HG02852 (cell line): ENCODE measurements around the gene PHF21B.

Experiments
- ATAC-seq: cut with Tn5 transposase; IDR thresholded peaks from one replicate; pipeline ENCODE4 v1.9.1; 2021; ENCODE audit warnings: mild to moderate bottlenecking, moderate library complexity; ENCODE audit not compliant: unreplicated experiment

The PHF21B gene

DNA sequence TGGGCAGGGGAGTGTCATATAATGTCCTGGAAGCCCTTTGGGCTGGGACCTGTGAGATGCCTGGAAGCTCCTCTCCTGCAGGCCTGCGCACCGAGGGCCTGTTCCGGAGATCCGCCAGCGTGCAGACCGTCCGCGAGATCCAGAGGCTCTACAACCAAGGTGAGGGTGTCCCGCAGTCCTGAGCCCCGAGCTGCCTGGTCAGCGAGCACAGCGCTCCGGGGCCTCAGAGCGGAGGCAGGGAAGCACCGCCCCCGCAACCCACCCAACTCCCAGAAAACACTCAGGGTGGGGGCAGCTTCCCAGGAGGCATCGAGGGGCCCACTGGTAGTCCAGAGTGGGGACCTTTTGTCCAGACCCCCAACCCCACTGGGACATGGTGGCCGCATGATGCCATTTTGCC, 161.9 kb downstream of the PHF21B start:
- ATAC-seq = no peak

DNA sequence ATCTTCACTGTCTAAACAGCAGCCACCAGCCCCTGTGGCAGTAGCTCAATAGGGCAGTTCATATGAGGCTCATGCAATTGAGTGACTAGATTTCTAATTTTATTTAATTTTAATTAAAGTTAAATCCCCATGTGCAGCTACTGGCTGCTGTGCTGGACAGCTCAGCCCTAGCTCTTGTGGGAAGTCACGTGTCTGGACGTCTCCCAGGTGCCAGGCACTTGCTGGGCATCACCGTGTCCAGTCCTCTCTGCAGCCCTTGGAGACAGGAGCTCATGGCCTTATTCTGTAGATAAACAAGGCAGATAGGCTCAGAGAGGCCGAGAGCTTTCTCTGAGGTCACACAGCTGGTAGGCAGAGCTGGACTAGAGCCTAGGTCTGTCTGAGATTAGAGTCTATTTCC, 162.4 kb downstream of the PHF21B start:
- no peak for ATAC-seq

DNA sequence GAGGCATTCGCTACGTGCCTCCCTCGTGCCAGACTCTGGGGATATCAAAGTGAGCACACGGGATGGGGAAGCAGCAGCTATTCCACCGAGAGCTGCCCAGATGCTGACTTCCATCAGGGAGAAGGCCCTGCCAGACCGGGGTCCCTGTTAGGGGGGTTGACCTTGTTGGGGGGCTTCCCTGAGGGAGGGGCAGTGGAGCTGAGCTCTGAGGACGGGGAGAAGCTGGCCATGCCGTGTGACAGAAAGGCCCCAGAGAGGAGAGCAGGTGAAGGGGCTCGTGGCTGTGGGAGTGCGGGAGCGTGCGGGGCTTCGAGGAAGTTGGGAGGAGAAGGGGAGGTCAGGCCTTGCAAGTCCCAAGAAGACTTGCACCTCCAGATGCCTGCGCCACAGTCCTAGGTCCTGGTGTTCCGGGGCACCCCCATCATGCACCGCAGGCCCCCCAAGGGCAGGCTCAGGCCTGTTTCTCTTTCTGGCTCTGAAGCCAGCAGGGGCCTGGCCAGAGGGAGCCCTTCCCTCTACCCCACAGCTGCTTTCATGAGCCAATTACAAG, 163.0 kb downstream of the PHF21B start:
- no peak for ATAC-seq

DNA sequence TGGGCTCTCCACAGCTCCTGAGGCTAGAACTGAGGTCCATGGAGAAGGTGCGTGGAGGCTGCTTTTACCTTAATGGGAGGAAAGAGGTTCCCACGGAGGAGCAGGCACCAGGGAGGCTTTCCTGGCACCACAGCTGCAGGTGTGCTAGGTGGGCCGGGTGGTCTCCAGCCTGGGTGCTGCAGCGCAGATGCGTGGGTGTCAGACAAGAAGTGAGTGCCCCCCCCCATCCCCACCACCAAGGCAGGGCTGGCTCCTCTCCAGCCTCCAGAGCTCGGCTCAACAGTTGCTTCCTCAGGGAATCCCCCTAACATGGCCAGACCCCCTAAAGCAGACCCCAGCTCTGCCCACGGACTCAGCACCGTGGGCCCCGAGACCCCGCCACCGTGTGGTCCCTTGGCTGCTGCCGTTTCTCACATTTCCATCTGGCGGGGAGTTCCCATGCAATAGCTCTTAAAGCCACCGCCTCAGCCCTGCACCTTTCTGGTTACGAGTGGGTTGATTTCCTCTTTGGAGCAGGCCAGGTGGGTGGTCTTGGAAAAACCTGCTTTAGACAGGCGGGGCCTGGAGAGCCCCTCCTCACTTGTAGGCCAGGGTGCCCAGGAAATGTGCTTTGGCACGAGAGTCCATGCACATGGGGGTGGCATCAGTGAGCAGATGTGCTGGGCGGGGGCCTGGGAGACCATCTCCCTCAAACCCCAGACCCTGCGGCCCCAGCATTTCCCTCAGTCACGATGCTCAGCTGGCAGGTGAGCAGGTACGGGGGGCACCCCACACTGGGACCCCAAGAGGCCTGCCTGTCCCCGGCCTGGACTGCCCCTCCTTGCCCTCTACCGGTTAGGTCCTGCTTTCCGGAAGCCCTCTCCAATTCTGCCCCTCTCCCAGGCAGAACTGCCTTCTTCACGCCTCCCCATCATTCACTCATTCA, 163.7 kb downstream of the PHF21B start:
- no peak for ATAC-seq

DNA sequence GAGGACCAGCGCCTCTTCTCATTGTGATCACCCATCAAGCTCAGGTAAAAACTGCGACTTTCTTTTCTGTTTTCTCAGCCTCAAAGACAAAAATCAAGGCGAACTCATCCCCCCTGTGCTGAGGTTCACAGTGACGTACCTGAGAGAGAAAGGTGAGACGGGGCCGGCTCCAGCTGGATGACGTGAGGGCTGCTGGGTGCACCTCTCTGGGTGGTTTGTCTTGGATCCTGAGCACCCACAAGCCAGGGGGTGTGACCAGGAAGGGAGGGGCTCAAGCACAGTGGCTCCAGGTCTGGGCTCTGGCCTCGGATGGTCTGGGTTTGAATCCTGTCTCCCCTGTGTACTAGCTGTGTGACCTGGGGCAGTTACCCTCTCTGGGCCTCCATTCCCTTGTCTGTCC, 164.6 kb downstream of the PHF21B start:
- no peak for ATAC-seq

DNA sequence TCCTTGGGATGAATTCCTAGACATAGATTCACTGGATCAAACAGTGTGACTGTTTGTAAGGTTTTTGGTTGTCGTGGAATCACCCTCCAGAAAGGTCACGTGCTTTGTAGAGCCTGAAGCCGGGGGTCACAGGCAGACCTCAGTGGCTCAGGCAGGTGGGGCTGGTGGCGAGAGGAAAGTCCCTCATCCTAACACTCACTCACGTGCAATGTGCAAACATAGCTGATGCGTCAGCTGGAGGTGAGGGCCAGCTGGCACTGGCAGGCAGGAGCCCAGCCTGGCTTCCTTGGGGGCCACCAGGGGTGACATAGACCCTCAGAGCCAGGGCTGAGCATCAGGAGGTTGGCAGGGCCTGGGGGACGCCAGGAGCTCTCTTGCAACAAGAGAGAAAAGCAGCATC, 167.4 kb downstream of the PHF21B start:
- ATAC-seq = no peak

DNA sequence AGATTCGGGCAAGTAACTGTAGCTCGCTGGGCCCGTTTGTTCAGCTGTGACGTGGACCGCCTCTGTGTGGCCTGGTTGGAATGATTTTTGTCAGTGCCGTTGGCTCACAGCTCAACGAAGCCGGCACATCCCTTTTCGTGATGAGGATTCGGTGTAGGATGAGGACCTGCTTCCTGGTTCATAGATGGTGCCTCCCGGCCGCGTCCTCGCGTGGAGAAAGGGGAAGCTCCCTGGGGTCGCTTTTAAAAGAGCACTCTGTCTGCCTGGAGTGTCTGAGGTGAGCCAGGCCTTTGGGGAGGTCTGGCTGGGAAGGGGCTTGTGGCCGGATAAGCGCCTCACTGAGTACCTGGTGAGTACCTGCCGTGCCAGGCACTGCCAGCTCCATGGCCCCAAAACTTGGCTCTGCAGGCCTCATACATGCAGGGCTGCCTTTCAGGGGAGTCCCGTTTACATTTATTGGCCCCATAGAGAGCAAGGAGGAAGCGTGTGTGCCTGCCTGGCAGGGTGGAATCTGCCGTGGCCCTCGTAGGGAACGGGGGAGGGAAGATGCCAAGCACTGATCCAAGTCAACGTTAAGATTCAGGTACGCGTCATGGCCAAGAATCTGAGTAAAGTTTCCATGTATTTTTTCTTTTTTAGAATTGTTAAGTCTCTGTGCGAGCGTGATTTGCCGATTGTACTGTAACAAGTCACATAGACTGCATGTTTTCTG, 169.0 kb downstream of the PHF21B start:
- no peak for ATAC-seq

DNA sequence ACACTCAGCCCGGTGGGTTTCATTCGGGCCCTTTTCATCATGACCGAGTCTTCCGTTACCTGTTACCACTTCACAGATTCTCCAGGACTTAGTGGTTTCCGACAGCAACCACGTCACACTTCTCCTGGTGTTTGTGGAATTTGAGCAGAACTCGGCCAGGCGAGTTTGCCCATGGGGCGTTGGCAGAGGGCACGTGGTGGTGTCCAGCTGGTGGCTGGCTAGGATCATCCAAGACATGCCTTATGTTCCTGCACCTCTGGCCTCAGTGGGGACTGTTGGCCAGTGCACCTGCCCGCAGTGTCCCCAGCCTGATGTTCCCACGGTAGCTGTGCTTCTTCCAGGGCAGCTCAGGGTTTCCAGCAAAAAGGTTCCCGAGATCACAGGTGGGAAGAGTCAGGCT, 170.1 kb downstream of the PHF21B start:
- ATAC-seq = no peak

DNA sequence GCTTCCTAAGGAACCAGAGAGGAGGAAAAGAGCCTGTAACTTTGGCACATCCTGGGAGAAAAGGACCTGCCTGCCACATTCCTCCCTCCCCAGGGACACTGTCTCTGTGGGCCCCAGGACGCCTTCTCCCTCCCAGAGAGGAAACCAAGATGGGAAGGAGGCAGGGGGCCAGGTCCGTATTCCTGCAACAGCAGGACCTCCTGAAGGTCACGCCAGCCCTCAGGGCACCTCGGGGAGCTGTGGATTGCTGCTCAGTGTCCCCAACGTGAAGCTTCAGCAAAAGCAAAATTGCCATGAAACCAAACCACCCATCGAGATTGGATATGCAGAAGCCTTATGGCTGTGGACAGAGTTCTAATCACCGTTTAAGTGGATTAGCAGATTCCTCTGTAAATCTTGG, 170.7 kb downstream of the PHF21B start:
- ATAC-seq = no peak

DNA sequence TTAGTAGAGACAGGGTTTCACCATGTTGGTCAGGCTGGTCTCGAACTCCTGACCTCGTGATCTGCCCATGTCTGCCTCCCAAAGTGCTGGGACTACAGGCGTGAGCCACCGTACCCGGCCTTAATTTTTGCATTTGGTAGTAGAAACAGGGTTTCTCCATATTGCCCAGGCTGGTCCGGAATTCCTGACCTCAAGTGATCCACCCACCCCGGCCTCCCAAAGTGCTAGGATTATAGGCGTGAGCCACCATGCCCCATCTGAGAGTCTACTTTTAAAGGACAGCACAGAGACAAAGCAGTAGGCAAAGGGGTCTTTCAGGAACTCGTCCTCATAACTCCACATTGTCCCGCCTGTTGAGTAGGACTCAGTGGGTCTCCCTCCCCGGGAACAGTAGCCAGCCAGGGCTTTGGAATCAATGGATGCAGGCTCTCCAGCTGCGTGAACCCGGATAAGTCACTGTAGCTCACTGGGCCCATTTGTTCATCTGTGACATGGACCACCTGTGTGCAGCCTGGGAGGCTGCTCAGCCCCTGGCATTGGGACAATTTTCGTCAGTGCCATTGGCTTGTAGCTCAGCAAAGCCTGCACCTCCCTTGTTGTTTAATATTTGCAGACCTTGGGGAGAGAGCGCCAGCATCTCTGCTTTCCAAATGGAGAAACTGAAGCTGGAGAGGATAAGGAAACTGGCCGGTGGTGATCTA, 171.3 kb downstream of the PHF21B start:
- no peak for ATAC-seq

DNA sequence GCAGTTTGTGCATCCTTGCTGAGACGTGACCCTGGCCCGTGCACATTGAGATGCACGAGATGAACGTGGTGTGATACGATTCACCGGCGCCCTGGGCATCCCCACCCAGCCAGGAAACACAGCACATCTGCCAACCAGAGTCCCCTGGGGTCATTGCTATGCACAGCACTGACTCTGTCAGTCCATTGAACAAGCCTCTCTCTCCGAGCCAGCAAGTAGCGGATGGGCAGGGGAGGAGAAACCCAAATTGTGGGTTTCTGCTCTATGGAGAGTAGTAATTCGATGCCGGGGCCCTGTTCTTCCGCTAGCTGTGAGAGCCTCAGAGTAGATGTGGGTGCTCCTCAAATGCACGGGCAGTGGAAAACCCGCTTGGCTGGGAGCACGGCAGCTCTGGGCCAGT, 172.3 kb downstream of the PHF21B start:
- ATAC-seq = no peak

DNA sequence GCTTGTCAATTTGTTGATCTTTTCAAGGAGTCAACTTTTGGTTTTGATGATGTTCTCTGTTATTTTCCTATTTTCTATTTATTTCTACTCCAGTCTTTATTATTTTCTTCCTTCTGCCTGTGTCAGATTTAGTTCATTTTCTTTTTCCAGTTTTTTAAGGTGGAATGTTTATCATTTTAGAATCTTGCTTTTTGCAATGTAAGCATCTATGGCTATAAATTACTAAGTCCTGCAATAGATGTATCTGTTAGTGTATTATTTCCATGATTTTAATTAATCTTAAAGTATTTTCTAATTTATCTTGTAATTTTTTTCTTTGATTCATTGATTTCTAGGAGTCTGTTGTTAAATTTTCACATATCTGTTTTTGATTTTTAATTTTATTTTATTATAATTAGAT, 175.7 kb downstream of the PHF21B start:
- no peak for ATAC-seq

DNA sequence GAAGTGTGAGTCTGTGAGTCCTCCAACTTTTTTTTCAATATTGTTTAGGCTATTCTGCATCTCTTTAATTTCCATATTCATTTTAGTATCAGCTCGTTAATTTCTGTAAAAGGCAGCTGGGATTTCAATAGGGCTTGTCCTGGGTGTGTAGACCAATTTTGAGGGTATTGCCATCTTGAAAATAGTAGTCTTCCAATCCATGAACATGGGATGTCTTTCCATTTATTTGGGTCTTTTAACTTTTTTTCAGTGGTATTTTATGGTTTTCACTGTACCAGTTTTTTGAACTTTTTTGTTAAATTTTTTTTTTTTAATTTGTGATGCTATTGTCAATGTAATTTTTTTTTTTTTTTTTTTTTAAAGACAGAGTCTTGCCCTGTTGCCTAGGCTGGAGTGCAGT, 177.9 kb downstream of the PHF21B start:
- ATAC-seq = no peak
